ENCODE measurements around the gene DEFB124.

Gene DEFB124

DNA sequence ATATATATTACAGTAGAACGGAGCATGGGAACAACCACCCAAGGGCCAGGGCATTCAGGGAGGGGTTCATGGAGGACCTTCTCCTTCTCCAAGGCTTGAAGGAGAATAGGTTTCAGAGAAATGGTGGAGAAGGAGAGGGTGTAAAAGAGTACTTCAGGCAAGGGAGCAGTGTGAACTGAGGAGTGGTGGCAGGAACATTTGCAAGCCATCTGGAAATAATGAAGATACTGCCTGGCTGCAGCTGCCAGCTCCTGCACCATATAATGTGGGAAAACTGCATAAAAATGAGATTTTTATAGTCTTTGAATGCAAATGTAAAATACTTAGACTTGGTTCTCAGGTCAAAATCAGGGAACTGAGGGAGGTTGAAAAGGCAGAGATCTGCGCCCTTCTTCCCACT, 59.3 kb downstream of the DEFB124 start:
- no peak for DNase-seq

Measured in CD4-positive, alpha-beta T cell treated with Interleukin-4 for 4 hours (primary cell).